GOT3 (cell line): Measurements from ENCODE around the gene PKN2.

ENCODE experiments used
- DNase-seq: peaks from one replicate; lab custom pipeline; 2025; ENCODE audit warnings: mixed read lengths; lab: John Stamatoyannopoulos, UW

The PKN2 gene

DNA sequence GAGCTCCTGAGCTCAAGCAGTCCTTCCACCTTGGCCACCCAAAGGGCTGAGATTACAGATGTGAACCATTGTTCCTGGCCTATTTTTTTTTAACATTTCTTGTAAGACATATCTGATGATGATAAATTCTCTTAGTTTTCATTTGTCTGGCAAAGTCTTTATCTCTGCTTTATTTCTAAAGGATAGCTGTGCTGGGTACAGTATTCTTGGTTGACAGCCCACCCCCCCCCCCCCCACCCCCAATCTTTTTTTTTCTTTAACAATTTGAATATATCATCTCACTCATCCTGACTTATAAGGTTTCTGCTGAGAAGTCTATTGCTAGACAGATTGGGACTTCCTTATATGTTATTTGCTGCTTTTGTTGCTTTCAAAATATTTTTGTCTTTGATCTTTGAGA lies 51.3 kb downstream of the PKN2 start:
- no peak for DNase-seq

DNA sequence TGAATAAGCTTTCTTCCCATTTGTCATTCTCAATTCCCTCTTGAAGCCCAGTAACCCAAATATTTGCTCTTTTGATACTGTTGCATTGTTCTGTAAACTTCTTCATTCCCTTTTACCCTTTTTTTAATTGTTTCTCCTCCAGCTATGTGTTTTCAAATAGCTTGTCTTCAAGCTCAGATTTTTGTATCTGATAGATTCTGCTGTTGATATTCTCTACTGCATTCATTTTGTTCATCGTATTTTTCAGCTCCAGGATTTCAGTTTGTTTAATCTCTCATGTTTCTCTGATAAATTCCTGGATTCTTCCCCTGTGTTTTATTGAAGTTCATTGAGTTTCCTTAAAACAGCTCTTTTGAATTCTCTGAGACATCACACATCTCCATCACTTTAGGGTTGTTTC lies 51.8 kb downstream of the PKN2 start:
- DNase-seq: no peak

DNA sequence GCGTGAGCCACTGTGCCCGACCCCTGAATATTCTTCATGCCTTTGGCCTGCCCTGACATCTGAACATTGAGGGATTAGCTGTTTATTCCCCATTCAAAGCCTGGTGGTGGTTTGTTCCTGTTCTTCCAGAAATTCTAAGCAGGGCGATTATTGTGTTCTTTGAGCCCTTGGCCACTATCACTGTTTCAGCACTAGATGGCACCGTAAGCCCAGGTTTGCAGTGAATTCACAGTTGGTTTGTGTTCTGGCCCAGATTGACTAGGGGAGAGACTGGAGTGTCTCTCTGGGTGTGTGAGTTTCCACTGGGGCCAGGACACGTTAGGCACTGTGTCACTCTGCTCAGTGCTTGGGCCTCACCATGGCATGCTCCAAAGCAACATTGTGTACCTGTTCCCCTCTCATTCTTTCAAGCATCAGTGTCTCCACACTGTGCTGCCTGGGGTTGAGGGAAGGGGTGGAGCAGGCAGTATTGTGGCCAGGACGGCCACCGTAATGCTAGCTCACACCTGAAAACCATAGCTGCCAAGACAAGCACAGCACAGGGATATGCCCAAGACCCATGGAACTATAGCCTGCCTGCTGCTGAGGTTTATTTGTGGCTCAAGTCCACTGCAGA lies 52.7 kb downstream of the PKN2 start:
- DNase-seq: no peak

DNA sequence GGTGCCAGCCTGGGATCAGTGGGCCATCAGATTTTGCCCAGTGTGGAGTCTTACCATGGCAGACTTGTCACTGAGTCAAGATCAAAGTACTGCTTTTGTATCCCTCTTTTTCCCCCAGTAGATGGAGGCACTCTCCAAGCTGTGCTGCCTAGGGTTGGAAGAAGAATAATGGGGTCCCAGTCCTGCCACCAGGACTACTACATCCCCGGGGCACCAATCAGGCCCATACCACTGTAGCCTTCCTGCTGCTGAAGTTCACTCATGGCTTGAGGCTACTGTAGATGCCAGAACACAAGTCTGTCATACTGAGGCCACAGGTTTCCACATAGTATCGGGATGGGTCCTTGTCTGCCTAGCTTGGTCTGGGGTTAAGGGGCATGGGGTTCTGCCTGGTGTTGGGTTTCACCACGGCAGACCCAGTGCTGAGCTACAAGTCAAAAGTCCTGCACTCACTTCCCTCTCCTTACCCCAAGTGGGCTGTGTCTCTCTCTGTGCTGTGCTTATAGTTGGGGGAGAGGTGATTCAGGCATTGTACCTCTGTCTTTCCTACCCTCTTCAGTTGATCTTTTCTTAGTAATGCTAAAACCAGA lies 53.4 kb downstream of the PKN2 start:
- DNase-seq: no peak

DNA sequence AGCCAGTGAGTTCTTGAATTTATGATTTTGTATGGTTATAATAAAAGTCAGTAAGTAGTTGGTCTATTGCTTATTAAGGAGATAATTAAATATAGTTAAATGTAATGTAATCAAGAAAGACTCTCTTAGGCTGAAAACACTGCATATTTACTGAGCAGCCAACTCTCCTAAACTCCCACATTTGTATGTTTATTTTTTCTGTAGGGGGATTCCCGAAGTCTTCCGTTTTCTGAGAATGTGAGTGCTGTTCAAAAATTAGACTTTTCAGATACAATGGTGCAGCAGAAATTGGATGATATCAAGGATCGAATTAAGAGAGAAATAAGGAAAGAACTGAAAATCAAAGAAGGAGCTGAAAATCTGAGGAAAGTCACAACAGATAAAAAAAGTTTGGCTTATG lies 56.7 kb downstream of the PKN2 start:
- no peak for DNase-seq

DNA sequence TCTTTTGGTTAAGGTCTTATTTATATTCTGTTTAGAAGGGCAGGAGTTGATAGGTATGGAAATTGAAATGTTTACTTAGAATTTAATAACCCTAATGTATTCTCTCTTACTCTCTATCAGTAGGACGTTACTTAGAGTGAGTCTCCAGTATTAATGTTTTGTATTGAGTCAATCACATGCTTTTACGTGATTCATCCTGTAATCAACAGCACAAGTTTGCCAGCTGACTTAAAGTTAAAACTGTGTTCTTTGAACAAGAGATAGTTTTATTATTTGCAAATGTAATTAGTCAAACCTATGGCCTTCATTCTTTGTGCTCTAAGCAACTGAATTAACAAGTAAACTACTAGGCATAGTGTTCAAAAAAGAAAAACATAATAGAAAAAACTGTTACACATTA lies 57.3 kb downstream of the PKN2 start:
- no peak for DNase-seq

DNA sequence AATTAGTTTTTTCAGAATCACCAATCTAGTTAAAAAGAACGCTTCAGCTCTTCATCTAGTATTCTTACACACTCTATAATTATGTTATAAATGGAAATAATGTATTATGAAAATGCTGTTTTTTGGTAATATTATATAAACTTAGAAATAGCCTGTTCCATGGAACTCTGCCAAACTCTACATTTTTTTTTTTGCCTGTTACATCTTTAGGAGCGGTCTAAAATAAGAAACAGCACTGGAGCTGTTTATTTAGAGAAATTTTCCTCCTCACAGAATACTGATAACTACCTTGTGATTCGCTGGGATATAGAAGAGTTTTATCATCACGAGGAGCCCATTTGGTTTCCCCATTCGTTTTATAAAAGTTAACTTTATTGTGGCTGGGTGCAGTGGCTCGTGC lies 58.5 kb downstream of the PKN2 start:
- no peak for DNase-seq

DNA sequence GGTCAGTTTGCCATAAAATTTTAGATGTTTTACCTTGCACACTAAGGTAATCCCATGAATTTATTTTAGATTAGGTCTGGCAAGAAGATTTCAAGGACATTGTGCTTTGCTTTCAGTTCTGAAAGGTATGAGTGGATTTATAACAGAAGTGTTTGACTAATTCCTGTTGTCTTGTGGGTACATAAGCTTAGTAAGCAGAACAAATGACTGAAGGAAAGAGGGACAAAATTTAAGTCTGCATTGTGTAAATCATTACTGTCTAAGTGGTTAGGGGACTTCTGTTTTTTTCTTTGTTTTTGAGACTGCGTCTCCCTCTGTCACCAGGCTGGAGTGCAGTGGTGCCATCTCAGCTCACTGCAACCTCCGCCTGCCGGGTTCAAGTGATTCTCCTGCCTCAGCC lies 60.1 kb downstream of the PKN2 start:
- DNase-seq: no peak

DNA sequence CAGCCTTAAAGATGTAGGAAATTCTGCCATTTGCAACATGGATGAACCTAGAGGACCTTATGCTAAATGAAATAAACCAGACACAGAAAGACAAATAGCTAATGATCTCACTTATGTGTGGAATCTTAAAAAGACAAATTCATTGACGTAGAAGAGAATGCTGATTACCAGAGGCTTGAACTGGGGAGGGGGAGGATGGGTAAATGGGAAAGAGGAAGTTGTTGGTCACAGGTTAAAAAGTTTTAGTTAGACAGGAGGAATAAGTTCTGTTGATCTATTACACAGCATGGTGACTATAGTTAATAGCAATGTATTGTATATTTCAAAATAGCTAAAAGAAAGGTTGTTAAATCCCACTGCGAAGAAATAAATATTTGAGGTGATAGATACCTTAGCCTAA lies 62.8 kb downstream of the PKN2 start:
- no peak for DNase-seq

DNA sequence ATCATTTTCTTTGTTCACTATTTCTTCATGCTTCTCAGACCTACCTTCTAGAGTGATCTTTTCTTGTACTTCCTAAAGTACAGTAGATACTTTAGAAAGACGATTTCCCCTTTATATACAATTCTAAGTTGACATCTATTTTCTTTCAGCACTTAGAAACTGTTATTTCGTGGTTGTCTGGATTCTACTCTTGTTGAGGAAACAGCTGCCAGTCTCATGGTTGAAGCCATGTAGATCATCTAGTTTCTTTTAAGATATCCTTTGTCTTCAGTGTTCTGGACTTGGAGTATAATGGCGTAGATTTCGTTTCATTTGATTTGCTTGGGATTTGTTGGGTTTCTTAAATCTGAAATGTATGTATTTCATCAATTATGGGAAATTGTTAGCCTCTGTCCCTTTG lies 67.6 kb downstream of the PKN2 start:
- DNase-seq: no peak

DNA sequence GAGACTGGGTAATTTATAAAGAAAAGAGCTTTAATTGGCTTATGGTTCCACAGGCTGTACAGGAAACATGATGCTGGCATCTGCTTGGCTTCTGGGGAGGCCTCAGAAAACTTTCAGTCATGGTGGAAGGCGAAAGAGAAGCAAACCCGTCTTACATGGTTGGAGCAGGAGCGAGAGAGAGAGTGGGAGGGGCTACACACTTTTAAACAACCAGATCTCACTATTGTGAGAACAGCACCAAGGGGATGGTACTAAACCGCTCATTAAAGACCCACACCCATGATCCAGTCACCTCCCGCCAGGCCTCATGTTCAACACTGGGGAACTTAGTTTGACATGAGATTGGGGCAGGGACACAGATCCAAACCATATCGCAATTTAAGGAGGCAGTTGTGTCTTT lies 69.4 kb downstream of the PKN2 start:
- DNase-seq: no peak

DNA sequence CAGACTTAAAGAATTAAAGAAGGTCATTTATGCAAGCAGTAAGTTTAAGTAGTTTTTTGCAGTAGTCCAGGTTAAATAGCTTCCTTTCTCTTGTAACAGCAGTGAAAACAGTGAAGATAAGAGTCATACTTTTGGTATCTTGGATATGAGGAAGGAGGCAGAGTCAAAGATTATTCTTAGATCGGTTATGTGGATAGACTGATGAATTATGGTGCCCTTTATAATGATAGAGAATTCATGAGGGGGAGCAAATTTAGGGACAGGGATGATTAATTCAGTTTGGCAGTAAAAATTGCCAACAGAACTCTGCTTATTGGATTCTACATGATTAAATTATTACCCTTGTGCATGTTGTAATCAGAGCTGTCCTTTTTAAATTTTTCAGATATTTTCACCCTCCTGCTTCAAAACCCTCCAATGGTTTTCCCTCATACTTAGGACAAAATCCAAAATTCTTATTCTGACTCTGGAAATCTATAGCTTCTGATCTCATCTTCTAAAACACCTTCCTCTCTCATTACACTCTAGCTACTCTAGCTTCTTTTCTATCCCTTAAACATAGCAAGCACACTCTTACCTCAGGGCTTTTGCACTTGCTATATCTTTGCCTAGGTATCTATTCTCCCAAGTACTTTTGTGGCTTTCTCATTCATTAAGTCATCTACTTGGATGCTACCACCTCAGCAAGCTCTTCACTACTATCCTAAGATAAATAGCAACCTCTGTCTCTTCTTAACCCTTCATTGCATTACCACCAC lies 79.8 kb downstream of the PKN2 start:
- DNase-seq: no peak

DNA sequence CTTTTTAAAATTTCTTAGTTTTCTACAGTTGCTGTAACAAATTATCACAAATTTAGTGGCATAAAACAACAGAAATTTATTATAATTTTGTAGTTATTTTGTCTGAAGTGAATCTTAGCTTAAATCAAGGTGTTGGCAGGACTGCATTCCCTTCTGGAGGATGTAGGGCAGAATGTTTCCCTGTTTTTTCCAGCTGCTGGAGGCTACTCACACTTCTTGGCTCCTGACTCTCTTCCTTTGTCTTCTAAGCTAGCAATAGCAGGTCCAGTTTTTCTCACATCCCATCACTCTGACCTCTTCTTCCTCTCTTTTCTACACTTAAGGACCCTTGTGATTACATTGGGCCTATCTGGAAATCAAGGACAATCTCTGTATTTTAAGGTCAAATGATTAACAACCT lies 84.1 kb downstream of the PKN2 start:
- no peak for DNase-seq

DNA sequence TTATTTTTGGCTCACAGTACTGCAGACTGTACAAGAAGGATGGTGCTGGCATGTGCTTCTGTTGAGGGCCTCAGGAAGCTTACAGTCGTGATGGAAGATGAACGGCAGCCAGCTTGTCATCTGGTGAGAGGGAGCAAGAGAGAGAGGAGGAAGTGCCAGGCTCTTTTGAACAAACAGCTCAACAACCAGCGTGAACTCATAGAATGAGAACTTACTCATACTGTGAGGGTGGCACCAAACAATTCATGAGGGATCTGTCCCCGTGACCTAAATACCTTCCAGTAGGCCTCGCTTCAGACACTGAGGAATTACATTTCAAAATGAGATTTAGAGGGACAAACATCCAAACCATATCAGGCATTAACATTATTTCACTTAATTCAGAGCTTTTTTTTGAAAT lies 84.7 kb downstream of the PKN2 start:
- no peak for DNase-seq

DNA sequence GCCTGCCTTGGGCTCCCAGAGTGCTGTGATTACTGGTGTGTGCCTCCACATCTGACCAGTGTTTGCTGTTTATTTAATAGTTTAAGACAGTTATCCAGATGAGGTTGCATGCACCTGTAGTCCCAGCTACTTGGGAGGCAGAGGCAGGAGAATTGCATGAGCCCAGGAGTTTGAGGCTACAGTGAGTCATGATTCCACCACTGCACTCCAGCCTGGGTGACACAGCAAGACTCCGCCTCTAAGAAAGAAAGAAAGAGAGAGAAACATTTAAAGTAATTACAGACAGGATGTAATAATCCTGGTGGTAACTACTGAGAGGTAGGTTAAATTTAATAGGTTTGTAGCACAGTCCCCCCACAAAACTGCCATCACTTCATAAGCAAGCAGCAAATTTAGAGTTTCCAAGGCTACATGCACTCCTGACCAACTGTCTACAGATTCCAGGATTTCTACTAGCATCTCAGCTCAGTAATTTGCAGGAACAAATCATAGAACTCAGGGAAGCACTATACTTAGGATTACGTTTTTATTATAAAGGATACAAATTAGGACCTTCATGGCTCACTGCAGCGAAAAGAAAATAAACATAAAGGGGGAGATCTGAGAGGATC lies 89.6 kb downstream of the PKN2 start:
- no peak for DNase-seq

DNA sequence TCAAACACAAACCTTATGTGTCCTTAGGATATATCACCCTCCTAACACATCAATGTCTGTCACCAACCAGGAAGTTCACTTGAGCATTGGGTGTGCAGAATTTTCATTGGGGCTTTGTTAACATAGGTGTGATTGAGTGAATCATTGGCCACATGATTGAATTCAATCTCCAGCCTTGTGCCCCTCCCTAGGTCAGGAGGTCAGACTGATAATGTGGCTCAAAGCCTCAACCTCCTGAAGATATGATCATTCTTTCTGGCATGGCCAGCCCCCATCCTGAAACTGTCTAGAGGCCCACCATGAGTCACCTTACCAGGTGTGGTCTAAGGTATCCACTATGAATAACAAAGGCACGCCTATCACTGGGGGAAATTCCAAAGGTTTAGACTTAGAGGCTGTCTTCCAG lies 90.1 kb downstream of the PKN2 start:
- DNase-seq: no peak

DNA sequence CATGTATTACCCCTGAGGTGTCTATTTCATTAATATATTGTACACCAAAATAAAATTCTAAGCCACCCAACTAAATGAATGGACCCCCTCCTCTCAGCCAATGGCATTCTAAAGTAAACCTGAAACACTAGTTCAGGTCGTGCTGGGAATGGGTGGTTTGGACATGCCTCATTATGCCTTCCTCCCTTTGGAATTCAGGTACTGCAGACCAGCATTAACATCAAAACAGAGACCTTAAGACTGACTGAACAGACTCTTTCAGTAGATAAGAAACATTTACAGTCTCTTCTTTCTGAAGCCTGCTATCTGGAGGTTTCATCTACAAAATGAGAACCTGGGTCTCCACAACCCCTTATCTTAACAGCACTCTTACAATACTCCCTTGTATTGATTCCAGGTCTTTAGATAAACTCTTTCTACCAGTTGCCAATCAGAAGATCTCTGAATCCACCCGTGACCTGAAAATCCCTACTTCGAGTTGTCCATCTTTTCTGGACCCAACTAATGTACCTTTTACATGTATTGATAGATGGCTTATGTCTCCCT lies 93.6 kb downstream of the PKN2 start:
- DNase-seq: no peak

DNA sequence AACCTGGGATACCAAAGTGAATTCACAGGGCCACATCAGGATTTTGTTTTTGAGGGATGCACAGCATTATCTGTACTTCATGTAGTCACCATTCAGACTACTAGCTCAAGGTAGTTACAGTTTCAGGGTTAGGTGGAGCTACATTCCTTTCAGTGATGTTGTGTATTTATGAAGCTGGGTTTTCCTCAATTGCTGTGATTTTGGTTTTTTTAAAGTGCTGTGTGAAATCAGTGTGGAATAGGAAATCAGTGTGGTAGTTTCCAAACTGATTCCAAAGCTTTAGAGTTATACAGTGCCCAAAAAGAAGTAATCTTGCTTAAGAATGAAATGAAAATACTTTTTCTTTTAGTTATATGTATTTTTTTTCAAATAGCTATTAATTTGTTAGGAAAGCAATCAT lies 95.8 kb downstream of the PKN2 start:
- no peak for DNase-seq

DNA sequence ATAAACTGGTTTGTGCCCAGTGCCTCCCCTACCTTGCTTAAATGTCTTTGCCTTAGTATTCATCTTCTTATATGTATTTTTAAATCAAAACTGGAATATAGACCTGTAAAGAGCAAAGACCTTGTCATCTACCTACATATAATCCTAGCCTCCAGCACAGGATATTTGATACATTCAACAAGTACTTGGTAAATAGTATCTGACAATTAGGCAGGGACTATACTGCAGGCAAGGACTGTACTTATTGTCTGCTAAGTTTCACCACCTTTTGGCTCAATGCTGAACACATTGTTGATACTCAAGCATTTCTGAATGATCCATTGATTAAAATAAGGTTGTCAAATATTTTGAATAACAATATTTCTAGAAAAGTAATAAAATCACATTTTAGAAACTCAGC lies 96.4 kb downstream of the PKN2 start:
- DNase-seq: no peak

DNA sequence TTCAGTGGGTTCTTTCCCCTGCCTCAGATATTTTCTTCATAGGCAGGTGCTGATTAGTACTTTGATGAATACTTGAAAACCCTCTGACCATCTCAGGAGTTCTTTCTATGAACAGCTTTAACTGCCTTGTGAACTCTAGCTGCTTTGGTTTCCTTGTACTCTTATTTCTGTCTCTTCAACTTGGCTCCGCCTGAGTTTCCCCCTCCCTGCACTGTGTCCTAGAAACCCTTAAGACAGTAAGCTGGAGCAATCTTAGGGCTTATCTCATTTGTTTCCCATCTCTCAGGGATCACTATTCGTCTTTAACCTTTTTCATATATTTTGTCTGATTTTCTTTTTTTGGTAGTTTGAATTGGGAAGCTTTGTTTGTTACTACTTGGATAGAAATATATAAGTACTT lies 99.1 kb downstream of the PKN2 start:
- no peak for DNase-seq

DNA sequence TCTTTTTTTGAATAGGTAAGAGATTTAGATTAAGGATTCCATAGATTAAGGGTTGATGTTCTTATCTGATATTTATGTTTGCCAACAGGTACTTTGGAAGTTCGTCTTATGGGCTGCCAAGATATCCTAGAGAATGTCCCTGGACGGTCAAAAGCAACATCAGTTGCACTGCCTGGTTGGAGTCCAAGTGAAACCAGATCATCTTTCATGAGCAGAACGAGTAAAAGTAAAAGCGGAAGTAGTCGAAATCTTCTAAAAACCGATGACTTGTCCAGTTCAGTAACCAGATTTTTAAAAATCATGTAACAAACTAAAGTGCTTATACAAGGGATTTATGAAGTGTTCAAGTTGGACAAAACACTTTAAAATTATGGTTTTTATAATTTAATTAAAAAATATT lies 100.5 kb downstream of the PKN2 start:
- no peak for DNase-seq

DNA sequence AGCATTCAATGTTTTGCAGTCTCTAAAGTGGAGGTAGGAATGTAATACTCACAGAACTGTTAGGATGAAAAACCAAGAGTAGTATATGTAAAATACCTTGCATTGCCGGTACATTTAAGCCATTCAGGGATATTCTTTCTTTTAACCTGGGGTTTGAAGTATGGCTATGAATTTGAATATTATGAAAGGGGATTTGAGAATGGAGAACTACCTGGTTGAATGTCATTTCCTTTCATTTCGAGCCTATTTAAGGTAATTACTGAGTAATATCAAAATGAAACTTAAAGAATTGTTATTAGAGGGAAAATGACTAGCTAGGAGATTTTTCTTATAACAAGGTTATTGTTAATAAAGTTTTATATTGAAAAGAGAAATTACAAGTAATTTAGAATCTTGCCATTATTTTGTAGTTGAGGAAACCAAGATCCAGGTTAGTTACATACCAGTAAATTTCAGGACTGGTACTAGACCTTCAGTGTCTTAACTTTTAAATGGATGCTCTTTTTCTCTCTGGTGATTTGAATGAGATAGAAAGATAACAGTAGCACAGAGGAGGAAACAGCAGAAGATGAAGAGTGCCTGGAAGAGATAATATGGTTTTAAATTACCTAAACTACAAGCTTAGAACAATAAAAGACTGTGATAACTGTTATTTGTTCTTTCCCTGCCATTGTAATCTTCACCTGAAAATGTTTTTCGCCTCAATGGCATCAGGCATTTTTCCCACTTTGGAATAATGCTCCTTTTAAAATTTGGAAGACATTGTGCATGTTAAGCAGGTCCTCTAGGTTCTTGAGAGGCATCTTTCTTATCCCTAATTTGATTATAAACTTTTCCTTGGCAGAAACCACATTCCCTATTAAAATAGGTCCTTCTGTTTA lies 103.2 kb downstream of the PKN2 start:
- DNase-seq: no peak
